HG03103 (cell line): ENCODE results near the gene AFDN.

Experiments
- ATAC-seq: cut with Tn5 transposase; IDR thresholded peaks from one replicate; pipeline ENCODE4 v1.9.1; 2021; ENCODE audit warnings: low read depth; ENCODE audit not compliant: unreplicated experiment

The AFDN gene

DNA sequence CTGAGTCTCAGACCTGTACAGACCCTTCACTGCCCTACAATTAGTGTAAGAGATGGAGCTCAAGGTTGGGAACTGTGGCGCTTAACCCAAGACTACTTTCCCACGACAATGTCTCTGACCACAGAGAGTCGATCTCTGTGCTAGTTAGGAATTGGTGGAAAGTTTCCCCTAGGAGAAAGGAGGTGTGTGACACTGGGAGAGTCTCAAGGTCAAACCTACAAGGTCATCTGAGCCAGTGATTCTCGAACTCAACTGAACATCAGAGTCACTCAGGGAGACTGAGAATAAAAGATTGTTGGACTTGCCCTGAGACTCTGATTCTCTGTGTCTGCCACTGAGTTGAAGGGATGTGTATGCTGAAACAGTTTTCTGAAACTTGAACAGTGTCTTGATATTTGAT lies 9.7 kb upstream of the AFDN start:
- ATAC-seq = no peak

GRCh38 chr6:167817729-167818128 lies 9.0 kb upstream of the AFDN start:
- no peak for ATAC-seq

DNA sequence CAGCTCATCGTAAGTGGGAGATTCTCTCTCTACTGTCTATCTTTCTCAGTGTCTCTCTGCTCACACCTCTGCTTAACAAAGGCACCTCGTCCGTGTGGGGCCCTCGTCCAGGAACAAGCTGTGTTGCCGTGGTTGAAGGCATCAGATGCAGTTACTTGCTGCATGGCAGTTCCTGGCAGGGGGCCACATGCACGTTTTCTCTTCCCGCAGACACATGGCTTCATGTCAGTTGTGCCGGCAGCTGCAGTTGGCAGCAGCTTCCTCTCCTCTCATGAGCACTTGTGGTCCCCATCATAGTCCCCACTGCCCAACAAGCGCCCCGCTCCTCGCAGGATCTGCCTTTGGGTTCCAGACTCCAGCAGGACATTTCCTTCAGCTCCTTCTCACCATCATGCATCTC lies 7.1 kb upstream of the AFDN start:
- ATAC-seq = no peak

GRCh38 chr6:167820681-167821080 lies 6.0 kb upstream of the AFDN start:
- no peak for ATAC-seq

- no peak for ATAC-seq
Observed at GRCh38 chr6:167824591-167825331, 1.9 kb upstream of the AFDN start.

GRCh38 chr6:167825332-167826229 lies 1.1 kb upstream of the AFDN start:
- ATAC-seq = no peak

- ATAC-seq = peak; percentile 62
Observed at GRCh38 chr6:167826230-167826895, 348 bp upstream of the AFDN start.

DNA sequence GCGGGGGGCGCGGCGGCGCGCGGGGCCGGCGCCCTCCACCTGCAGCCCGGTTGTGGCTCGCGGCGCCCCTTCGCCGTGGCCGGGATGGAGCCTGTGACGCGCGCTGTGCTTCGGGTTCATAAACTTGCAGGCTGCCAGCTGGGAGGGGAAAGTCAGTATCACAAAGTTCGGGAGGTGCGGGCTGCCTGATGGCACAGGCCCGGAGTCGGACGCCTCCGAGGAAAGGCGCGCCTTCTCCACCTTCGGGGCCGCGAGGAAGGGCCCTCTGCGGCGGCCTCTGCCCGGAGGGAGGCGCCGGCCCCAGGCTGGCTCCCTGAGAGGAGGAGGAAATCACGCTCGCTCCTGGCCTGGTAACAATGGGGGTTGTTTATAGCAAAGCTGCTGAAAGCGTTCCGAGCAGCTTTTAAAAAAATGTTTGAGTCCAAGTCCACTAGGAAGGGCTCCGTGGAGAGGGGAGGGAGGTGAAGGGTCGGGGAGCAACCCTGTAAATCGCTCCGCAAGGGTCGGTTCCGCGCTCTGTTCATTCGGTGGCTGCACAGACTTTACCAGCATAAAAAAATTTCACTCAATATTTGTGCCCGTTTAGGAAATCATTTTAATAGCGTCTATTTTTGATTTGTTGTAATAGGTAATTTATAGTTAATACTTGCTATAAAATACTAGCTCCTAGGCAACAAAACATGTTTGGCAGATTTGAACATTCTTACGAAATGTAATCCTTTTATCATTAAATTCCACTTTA lies 1.0 kb downstream of the AFDN start:
- ATAC-seq = no peak

- ATAC-seq = no peak
Observed at GRCh38 chr6:167828325-167828956, 1.7 kb downstream of the AFDN start.

DNA sequence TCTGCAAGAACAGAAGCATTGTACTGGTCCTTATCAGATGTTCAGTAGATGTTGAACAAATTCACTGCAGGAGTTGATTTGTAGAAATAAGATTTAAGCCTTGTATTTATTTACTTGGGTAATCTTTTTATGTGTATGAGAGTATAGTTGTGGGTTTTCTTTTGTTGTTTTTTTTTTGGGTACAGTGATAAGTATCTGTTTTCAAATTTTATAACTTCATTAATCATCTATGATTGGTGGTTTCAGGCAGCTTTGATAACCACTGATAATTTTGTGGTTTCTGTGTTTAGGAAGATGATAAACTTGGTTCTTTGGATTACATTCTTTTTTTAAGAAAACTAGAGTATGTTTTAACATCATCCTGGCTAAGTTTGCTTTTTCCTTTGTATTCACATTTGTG lies 2.8 kb downstream of the AFDN start:
- ATAC-seq = no peak

DNA sequence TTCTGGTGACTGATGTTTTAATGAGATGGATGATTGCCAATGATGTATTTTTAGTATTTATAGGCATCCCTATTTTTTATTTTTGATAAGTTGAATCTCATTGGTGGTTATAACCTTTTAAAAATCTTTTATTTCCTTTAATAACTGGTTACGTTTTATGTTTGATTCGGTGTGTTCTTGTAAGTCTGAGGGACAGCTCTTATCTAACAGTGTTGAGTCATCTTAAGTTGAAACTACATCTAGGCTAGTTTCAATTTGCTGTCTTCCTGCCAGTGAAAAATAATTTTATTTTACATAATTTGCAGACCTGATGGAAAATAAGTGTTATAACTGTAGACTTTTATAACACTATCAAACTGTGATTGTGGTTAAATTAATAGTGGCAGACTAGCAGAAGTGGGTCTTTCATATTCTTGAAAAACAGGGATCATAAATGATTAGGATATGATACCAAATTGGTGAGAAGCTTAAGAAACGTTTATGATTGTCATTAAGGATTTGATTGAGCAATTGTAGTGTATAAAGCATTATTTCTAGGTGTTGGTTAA lies 4.6 kb downstream of the AFDN start:
- ATAC-seq = no peak

DNA sequence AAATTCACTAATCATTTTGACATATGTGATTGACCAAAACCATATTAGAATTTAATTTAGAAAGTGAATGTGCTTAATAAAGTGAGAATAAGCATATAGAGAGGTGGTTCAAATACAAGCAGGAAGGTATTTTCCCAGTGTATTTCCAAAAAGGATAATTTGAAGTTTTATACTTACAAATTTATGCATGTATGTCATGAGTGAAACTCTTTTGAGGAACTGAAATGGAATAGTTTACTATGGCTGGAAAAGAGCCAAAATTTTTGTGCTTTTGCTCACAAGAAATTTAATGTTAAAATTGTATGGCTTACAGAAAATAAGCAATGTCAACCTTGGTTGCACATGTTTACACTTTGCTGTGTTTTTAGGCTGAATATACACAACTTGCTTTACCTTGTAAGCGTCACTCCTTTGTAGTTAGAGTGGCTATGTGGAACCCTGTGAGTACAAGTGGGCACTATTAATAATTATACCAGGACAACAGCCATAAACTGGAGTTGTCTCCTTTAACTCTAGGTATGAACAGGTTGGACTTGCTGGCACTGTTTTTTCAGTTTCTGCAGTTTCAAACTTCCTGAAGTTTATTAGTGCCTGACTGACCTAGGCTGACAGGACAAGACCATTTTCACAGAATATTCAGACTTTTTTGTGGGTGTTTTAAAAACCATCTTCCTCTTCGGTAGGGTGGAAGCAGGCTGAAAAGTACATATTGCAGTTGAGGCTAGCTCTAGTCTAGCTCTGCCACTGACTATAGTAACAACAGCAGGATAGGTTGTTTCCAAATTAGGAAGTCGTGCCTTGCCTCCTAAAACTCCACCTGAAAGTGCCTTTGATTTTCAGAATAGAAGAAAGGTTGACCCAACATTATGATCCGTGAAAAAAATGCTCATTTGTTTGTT lies 6.0 kb downstream of the AFDN start:
- peak; percentile 31 for ATAC-seq

DNA sequence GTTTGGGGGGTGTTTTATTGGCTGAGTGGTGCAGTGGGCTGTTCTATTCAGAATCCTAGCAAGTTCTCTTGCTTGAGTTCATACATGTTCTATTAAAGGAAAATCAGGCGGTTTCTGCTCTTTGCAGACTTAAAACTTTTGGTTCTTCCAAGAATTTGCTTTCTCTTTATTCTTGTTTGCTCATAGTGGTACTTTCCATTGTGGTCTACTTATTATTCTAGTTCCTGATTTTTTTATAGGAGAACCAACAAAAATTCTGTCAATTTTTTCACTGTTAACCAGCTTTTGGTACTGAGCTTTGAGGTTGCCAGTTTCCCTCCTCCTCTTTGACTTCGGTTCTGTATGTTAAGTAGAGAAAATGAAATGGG lies 6.7 kb downstream of the AFDN start:
- peak; percentile 9 for ATAC-seq

DNA sequence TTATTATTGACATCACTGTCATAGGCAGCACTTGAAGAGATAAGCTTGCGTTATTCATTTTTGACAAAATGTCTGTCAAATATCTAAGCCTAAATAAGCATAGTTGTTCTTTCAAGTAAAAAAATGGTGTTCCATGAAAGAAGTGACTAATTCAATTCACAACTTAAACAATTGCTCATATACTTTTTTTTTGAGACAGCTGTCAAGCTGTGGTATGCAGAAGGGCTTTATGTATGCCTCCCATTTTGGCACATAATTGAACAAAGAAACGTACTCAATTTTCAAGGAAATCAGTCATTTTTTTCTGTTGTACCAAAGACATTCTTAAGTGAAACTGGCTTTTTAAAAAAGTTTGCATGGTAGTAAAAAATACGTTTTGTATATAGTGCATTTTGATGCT lies 8.5 kb downstream of the AFDN start:
- no peak for ATAC-seq

DNA sequence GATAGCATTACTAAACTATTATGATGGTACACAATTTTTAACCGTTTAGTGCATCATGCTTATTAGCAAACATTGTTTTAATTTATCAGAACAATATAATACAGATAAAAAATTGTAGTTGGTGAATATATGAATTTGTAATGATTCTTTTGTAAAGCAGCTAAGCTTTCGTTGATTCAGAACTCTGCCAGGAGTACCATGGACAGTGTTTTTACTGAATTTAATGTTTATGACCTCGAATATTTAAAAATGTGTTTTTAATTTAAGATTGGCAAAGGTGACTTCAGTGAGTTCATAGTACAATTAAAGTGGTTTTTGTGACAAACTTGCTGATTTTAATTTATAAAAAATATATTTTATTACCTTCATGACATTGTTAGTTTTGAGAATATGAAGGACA lies 10.0 kb downstream of the AFDN start:
- ATAC-seq = no peak

DNA sequence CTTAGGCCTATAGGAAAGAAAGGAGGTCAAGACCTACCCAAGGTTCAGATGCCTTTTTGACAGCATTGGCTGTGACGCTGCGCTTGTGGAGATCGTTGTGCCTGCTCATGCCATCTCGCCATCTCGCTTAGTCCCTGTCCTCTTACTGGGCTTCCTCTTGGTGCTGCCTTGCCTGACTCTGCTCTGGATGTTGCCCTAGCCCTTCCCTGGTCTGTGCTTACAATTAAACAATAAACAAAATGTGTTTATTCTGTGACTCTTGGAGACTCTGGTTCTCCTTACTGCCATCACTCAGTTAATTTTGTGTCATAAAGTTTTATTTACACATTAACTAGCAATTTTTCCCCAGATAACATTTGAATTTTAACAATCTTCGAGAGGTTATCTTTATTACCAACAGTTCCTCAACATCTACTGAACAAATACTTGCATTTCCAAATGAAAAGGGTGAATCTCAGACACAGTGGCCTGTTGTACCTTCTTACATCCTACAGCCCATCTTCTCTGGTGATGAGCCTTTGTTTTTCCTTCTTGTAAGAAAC lies 11.6 kb downstream of the AFDN start:
- no peak for ATAC-seq

- ATAC-seq = no peak
Observed at GRCh38 chr6:167839343-167839742, 12.6 kb downstream of the AFDN start.

GRCh38 chr6:167839755-167840154 lies 13.0 kb downstream of the AFDN start:
- no peak for ATAC-seq

- no peak for ATAC-seq
Observed at GRCh38 chr6:167840160-167840525, 13.4 kb downstream of the AFDN start.
